Activated naive CD4-positive, alpha-beta T cell treated with anti-CD3 and anti-CD28 coated beads, Interleukin-2, amount 50 U/mL, for 72 hours (primary cell): Measurements from ENCODE around the gene TANGO2. TPM values are rescaled to one million over a fixed set of nuclear protein-coding genes. Genes with fewer than 3 reads are reported as not detected.

Experiments used
- ATAC-seq, 2 donors: fragments of 150-1000 bp; cut with Tn5 transposase; 2 replicates each; pipeline ENCODE4 v1.10.0; 2021; ENCODE audit warnings: mild to moderate bottlenecking in 2 of 2, moderate library complexity in 2 of 2
- DNase-seq, 2 donors: peaks; one replicate each; pipeline ENCODE4 v3.0.0; 2021 to 2022; ENCODE audit warnings: low spot score in 2 of 2
- H3K27ac Mint-ChIP-seq, 2 donors: one replicate each; pipeline ENCODE4 v1.8.0; 2022; ENCODE audit warnings: mild to moderate bottlenecking in 2 of 2, mixed read lengths in 2 of 2
- H3K36me3 Mint-ChIP-seq, 2 donors: one replicate each; pipeline ENCODE4 v1.8.0; 2022; ENCODE audit warnings: mixed read lengths in 2 of 2
- H3K9me3 Mint-ChIP-seq, 2 donors: one replicate each; pipeline ENCODE4 v1.8.0; 2022; ENCODE audit warnings: mixed read lengths in 2 of 2
- total RNA-seq, 2 donors: library from RNA; stranded (reverse); gene quantifications; one replicate each; pipeline ENCODE4 v1.2.3, GENCODE V29; 2022

The TANGO2 gene
- total RNA-seq, 2 donors from 2014 or later: 19.1 to 19.3 TPM

- no peak for ATAC-seq
- peaks cover 0 to 4% of the 10 kb centered on the region in 2 donors for H3K36me3 Mint-ChIP-seq
- peaks cover 9 to 11% of the 10 kb centered on the region in 2 donors for H3K9me3 Mint-ChIP-seq
- H3K27ac Mint-ChIP-seq: no peak overlapping the region
- DNase-seq: no peak
These were observed 19.8 kb upstream of the TANGO2 start for GRCh38 chr22:20001082-20001638.

DNA sequence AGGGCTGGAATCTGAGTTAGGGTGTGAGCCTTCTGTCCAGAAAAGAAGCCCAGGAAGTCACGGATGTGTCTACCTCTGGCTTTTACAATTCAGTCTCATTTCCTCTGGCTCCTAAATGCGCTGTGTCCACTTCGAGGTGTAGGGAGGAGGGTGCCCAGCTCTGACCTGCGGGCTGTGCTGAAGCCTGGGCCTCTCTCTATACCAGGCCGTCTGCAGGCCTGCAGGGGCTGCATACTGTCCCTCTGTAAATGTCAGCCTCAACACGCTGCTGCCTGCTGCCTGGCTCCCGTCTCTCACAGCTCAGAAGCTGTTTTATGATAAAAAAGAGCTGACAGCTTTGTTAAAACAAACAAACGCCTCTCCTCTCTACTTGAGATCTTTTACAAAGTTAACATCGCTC lies 18.8 kb upstream of the TANGO2 start:
- Mint-ChIP-seq H3K36me3 (peaks cover 0 to 4% of the 10 kb centered on the region in 2 donors), H3K27ac (no peak overlapping the region), H3K9me3 (peaks cover 9 to 11% of the 10 kb centered on the region in 2 donors)
- ATAC-seq (no peak), DNase-seq (no peak)

DNA sequence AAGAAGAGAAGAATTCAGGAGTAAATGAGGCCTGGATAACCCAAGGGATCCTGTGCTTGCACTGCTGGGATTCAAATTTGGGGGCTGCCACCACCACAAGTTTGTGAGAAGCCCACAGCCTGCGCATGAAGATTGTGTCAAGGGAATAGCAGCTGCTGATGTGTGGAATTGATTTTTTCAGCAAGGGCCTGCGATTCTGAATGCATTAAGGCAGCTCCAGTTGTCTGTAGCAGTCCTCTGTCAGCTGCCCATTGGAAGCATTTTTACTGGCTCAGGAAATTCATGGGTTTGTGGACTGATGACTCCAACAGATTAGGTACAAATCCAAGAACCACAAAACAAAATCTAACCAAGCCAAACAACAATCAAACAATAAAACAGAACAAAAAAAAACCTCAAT lies 18.3 kb upstream of the TANGO2 start:
- Mint-ChIP-seq H3K9me3 (peaks cover 9 to 11% of the 10 kb centered on the region in 2 donors), H3K27ac (no peak overlapping the region), H3K36me3 (peaks cover 0 to 4% of the 10 kb centered on the region in 2 donors)
- DNase-seq (no peak), ATAC-seq (no peak)

DNA sequence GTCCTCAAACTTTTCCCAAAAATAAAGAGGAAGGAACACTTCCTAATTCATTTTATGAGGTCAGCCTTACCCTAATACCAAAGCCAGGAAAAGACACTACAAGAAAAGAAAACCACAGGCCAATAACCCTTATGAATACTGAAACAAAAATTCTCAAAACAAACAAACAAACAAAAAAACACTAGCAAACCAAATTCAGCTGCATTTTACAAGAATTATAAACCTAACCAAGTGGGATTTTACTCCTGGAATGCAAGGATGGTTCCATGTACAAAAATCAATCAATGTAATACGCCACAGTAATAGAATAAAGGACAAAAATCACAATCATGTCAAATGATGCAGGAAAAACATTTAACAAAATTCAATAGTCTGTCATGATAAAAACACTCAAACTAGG lies 17.6 kb upstream of the TANGO2 start:
- Mint-ChIP-seq H3K9me3 (peaks cover 9 to 11% of the 10 kb centered on the region in 2 donors), H3K36me3 (peaks cover 0 to 4% of the 10 kb centered on the region in 2 donors), H3K27ac (no peak overlapping the region)
- no peak for DNase-seq
- no peak for ATAC-seq

DNA sequence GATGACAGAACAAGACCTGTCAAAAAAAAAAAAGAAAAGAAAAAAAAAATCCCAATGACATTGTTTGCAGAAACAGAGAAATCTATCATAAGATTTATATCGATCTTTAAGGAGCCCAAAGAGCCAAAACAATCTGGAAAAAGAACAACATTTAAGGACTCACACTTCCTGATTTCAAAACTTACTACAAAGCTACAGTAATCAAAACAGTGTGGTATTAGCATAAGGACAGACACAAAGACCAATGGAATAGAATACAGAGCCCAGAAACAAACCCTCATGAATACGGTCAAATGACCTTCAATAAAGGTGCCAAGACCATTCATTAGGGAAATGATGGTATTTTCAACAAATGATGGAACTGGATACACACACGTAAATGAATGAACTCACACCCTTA lies 16.4 kb upstream of the TANGO2 start:
- Mint-ChIP-seq H3K27ac (no peak overlapping the region), H3K36me3 (peaks cover 0 to 4% of the 10 kb centered on the region in 2 donors), H3K9me3 (peaks cover 9 to 11% of the 10 kb centered on the region in 2 donors)
- DNase-seq: no peak
- no peak for ATAC-seq

- DNase-seq (no peak), ATAC-seq (no peak)
- H3K36me3 Mint-ChIP-seq: no peaks in the 10 kb centered on the region
- peak overlapping the region in 1 of 2 donors; percentile 28 for H3K27ac Mint-ChIP-seq
- peaks cover 3 to 4% of the 10 kb centered on the region in 2 donors for H3K9me3 Mint-ChIP-seq
These were observed 12.5 kb upstream of the TANGO2 start for GRCh38 chr22:20008221-20008995.

GRCh38 chr22:20009018-20009491 lies 11.9 kb upstream of the TANGO2 start:
- Mint-ChIP-seq H3K36me3 (no peaks in the 10 kb centered on the region), H3K9me3 (no peaks in the 10 kb centered on the region), H3K27ac (peak overlapping the region in 1 of 2 donors; percentile 28)
- DNase-seq (no peak), ATAC-seq (no peak)

GRCh38 chr22:20009582-20010306 lies 11.2 kb upstream of the TANGO2 start:
- H3K27ac Mint-ChIP-seq: peak overlapping the region in 1 of 2 donors; percentile 7
- no peaks in the 10 kb centered on the region for H3K36me3 Mint-ChIP-seq
- no peak for ATAC-seq

GRCh38 chr22:20010307-20011122 lies 10.4 kb upstream of the TANGO2 start:
- Mint-ChIP-seq H3K36me3 (no peaks in the 10 kb centered on the region), H3K9me3 (no peaks in the 10 kb centered on the region), H3K27ac (peak overlapping the region in 1 of 2 donors; percentile 7)
- ATAC-seq (peak in 1 of 2 donors; percentile 68), DNase-seq (no peak)

More at GRCh38 chr22:20009582-20010306, 11.2 kb upstream of the TANGO2 start:
- H3K9me3 Mint-ChIP-seq: no peaks in the 10 kb centered on the region
- no peak for DNase-seq

DNA sequence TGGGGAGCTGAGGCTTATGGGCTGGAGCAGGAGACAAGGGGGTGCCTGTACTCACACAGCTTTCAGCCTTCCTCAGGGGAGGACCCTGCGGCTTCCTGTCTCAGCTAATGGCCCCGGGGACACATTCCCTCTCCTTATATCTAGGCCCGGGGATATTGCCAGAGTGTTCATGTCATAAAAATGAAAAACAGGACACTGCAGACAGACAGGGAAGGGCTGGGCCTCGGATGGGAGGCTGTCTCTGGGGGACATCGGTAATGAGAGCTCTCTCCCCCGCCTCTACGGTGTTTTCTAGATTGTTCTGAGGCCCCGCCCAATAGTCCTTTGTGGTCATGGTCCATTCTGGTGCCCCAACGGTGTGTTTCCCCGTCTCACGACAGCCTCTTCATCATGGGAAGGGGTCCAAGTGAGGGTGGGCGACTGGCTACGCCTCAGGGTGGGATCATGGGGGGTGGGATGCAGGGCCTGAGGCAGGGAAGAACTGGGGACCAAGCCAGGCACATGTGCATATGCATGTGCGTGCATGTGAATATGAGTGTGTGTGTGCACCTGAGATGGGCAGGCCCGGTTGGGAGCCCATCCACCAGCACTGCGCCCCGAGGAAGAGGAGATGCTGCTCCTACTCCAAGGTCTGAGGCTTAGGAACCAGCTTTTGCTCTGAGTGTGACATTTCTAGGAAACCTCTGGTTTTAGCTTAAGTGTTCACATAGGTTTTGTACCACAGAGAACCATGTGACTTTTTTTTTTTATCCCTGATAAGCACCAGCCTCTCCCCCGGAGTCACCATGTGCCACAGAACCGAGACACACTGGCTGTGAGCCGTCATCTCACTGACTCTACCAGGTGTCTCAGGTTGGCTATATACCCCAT lies 9.6 kb upstream of the TANGO2 start:
- no peak for ATAC-seq
- Mint-ChIP-seq H3K9me3 (no peaks in the 10 kb centered on the region), H3K36me3 (no peaks in the 10 kb centered on the region), H3K27ac (peak overlapping the region in 1 of 2 donors; percentile 7)
- DNase-seq: no peak

DNA sequence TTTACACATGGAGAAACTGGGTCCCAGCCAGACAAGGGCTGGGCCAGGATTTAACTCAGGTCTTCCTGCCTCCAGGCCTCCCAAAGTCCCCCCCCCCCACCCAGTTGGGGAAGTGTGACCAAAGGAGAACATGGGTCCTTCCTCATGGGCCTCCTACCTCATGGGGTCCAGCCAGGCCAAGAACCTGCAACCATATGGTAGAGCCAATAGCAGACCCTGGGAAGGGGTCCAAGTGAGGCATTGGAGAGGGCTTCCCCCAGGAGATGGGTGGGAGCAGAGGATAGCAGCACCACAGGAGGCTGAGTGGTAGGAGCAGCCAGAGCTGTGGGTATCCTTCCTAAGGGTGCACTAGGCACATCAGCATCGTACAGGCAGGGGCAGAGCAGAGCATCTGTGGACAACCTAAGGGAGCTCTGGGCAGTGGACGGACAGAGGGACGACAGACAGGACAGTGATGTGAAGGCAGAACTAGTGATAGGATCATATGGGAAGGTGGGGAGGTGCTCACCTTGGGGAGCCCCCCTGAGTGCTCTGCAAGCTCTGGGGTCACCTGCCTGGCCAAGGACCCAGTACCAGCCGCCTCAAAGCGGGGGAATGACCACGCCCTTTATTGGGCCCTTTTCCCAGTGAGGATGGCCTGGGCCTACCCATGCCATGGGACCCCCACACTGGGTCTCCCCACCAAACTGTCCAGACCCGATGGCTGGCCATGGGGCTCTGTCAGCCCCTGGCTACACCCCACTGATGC lies 8.7 kb upstream of the TANGO2 start:
- Mint-ChIP-seq H3K36me3 (no peaks in the 10 kb centered on the region), H3K27ac (peak overlapping the region in 1 of 2 donors; percentile 26), H3K9me3 (no peaks in the 10 kb centered on the region)
- DNase-seq (no peak), ATAC-seq (no peak)

DNA sequence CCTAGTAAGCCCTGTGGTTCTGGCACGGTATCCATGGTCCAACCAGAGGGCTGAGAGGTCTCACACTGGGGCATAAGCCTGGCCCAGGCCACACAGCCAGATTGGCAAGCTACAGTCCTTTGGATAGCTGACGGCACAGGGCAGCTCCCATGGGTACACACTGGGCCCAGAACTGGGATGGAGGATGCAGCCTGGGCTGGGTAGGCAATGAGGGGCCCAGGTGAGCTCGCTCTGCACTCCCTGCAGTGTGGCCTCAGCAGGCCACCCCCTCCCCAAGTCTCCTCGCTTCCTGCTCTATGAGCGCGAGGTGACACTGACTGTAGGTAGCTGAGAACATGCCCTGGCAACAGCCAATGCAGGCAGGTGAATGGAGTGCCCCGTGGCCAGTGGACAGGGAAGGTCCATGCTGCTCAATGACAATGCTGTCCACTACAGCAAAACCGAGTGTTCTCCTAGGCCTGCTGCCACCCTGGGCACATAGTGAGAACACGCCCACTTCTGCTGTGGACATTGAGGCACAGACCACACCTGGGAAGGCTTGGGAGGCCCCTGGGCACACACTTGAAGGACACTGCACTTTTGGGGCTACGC lies 8.1 kb upstream of the TANGO2 start:
- Mint-ChIP-seq H3K27ac (no peak overlapping the region), H3K36me3 (no peaks in the 10 kb centered on the region), H3K9me3 (no peaks in the 10 kb centered on the region)
- ATAC-seq (no peak), DNase-seq (no peak)

GRCh38 chr22:20013382-20013871 lies 7.5 kb upstream of the TANGO2 start:
- Mint-ChIP-seq H3K27ac (no peak overlapping the region), H3K9me3 (no peaks in the 10 kb centered on the region), H3K36me3 (no peaks in the 10 kb centered on the region)
- DNase-seq (no peak), ATAC-seq (no peak)

DNA sequence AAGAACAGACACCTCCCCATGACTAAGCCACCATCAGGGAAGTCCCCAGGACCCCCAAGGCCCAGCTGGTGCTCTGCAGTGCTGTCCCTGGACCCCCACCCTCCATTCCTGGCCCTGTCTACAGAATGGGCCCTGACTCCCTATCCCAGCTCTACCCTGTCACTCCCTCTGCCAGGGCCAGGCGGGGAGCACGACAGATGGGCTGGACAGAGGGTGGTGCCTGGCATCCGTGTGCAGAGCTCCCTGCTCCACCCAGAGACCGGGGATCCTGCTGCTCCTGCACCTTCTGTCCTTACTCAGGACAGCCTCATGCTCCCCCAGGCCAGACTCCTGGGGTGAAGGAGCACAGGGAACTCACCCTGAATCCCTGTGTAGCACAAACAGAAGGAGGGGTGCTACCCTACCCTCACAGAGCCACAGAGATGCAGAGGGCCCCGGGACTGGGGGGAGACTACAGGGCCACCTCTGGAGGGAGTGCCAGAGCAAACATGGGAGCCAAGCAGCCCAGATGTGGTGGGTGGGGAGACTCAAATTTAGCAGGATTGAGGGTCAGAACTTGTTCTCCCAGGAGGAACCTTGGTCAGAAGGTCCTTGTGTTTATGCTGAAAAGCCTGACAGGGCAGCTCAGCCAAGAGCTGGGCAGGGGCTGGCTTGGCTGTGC lies 6.3 kb upstream of the TANGO2 start:
- DNase-seq (no peak), ATAC-seq (no peak)
- Mint-ChIP-seq H3K36me3 (no peaks in the 10 kb centered on the region), H3K27ac (peak overlapping the region in 1 of 2 donors; percentile 24), H3K9me3 (no peaks in the 10 kb centered on the region)
